NCI-H1694 (cell line): ENCODE measurements around the gene AGRN.
"Not testable (repeated sequence)": the region's sequence is repeated elsewhere in the genome, so short reads cannot be mapped to it uniquely, and the experiment has no call there.

Experiments
- DNase-seq: peaks from one replicate; lab custom pipeline; 2025; lab: John Stamatoyannopoulos, UW

The AGRN gene

DNA sequence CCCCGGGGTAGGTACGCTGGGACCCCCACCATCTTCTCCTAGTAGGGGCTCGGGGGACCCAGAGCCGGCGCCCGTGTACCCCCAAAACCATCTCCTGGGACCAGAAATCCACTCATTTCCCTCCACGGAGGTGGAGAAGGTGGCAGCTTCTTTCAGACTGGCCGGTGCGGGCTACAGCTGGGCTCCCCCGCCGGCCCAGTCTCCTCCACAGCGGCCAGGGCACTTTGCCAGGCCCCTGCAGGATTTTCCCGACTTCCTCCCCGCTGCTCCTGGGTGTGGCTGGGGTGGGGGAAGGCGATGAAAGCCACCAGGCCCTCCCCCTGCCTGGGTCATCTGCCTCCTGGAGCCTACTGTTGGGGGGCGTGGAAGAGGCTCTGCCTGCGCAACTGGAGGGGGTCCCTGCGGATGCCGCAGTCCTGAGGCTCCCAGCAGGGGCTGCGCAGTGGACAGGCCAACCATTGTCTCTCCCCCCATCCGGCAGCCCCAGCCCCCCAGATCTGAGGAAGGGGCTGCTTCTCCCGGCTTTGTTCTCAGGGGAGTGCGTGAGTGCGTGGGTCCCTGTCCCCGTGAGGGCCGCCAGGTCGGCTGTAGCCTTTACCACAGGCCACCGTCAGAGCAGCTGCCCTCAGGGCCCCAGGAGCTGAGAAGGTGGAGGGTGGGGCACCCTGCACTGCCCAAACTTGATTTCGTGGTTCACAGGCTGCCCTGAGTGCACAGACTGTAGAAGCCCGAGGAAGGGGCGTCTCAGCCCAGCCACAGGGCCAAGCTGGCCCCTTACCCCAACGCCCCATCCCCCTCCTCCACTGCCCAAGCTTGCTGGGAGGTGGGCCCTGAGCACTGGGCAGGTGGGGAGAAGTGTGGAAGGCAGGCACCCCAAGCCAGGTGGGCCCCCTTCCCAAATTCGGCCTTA is 1.3 kb downstream of the AGRN start:
- DNase-seq: no peak

DNA sequence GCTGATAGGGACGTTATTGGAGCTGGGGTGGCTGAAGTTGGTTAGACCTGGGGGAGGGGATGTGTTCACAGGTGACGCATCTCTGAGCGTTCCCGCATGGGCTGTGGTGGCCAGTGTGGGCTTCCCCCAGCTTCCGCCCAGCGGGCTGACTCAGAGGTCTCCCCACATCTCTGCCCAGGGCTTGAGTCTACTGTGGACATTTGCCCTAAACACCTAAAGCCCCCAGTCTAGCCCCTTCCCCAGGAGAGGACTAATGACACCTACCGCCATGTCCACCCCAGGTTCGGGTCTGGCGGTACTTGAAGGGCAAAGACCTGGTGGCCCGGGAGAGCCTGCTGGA is 2.0 kb downstream of the AGRN start:
- no peak for DNase-seq

DNA sequence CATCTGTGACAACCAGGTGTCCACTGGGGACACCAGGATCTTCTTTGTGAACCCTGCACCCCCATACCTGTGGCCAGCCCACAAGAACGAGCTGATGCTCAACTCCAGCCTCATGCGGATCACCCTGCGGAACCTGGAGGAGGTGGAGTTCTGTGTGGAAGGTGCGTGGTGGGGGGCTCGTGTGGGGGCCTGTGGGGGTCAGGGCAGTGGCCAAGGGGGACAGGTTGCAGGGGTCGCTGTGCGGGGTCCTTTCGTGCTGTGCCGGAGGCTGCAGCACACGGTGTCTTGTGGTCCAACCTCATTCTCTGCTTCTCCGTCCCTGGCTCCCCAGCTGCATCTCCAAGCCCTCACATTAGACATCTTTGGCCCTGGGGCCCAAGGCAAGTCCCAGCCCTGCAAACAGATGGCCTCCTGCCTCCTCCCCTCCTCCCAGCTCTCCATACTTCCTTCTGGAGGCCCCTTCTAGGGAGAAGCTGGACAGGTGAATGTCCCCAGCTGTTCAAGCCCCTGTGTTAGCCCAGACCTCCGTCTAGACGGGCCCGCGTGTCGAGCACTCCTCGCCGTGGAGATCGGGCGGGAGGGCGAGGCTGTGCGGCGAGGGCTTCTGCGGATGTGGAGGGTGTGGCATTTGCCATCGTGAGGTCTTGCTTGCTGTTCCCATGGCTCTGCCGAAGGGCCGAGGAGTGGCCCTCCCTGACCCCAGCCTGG is 2.5 kb downstream of the AGRN start:
- DNase-seq: no peak

DNA sequence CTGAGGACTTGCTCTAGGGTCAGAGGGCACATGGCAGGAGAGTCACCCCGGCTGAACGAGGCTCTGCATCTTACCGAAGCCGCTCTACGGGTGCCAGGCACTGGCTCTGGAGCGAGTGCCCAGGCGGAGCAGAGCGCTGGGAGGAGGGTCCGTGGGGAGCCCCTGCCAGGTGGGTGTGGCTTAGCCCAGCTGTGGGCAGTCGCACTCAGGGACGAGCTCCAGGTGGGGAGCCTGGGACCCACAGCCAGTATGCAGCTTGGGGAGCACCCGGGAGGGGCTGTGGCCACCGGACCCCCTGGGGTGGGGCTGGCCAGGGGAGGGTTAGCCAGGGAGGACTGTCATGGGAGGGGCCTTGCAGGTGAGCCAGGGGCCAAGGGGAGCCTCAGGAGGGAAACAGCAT is 3.8 kb downstream of the AGRN start:
- DNase-seq: no peak

DNA sequence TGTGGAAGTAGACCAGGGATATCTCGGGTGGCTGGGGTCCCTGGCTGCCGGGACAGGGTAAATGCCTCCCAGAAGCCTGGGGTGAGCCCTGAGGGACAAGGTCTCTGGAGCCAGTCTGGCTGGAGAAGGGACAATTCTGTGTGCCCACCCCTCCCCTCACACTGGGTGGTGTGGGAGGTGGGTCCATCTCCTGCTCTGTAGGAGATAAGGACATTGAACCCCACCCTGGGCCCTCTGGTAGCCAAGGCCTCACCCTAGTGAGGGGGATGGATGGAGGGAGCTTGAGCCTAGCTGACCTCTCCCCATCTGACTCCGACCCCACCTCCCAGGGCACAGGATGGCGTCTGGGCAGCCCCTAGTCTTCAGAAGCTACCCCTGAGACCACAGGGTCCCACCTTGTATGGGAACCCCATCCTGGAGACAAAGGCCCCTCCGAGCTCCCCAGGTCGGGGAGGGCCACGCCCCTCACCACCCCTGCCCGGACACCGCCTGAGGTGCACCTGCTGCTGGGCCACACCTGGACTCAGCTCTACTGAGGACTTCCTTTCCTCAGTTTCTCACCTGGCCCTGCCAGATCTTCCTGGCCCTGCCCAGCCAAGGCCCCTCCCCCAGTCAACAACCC is 4.3 kb downstream of the AGRN start:
- no peak for DNase-seq

DNA sequence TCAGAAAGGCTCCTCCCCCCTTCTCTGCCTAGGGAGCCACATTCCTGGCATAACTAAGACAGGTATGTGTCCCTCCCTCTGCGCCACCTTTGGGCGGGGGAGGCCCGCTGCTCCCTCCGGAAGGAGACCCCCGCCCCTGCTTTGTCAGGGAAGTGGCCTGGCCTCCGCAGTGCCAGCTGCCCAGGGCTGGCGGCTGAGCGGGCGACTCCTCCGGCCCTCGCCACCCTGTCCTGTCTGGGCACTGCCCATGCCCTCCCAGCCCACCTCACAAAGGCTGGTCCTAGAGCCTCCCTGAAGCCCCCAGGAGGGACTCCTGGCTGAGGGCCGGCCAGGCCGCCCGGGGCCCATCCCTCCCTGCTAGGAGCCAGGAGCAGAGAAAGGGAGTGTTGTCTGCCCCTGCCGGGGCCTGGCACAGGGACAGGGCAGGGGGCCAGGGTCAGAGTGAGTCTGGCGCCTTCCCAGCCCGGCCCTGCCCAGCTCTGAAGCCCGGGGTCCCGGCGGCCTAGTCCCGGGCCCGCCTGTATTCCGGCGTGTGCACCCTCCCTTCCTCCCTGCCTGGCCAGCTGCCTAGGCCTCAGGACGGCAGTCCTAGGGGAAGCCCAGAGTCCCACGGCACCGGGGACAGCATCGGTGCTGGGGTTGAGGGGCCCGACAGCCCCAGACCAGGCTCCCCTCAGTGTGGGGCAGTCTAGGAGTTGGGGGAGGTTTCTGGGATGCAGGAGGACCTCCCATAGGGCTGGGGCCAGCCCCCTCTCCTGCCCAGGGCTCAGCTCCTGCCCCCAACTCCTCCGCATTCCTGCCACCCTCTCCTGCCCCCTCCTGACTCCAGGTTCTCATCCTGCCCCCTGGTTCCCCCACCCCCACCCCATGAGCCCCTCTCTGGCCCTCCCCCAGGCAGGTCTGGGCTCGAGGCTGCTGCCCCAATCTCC is 5.1 kb downstream of the AGRN start:
- no peak for DNase-seq

DNA sequence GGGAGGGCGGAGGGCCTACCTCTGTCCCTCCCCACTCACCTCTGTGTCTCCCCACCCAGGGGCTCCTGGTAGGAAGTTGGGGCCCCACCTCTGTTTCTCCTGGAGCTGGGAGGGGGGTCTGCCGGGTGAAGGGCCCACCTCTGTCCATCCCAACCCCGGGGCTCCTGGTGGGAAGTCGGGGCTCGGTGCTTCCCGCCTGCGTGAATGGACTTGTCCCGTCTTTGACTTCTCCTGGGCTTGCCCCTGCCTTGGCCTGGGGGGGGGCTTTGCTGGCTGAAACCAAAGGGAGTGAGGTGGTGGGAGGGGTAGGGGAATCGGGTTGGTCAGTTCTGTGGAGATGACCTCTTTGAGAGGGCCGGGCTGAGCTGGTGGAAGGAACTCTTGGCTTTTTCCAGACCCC is 5.8 kb downstream of the AGRN start:
- no peak for DNase-seq

DNA sequence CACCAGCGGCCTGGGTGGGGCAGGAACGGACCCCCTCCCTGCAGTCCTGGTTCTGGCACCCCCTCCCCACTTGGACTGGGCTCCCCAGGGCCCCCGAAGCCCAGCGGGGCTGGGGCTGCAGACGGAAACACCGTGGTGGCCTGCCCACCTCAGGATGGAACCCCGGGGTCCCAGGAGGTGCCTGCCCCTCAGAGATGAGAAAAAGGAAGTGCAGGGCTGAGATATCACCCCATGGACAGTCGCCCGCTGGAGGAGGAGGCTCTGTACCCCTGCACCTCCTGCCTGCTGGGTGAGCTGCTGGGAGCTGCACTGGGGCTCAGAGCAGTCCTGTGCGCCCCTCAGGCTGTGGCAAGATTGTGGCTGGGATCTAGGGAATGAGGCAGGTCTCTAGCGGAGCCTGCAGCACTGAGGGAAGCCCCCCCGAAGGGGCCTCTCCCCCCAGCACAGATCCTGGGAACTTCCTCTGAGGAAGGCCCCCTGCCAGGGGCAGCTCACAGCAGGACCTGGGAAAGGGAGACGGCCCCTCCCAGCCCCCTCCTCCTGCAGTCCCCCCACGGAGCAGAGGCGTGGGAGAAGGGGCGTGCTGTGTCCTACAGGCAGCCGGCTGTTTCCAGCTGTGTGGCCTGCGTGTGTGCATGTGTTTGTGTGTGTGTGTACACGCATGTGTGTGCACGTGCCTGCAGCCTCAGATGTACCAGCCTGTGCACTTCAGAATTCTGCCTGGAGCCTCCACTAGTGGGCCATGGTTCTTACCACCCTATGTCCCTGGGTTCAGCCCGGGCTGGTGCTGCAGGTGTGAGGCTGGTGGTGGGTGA is 6.9 kb downstream of the AGRN start:
- DNase-seq: no peak

DNA sequence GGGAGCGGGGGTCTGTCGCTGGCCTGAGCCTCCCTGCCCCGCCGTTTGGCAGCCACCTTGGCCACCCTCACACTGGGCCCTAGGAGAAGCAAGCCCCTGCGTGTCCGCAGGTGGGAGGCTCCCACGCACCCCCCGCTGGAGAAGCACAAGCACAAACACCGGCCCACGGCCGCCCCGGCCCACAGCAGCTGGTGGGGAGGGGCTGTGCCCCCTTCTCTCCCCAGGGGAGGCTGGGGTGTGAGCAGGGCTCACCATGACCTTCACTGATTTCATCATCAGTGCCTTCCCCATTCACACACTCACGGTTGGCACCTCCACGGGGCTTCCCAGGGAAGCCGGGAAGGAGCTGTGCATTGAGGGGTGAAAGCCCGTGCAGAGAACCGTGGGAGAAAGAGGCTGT is 7.9 kb downstream of the AGRN start:
- DNase-seq: no peak

DNA sequence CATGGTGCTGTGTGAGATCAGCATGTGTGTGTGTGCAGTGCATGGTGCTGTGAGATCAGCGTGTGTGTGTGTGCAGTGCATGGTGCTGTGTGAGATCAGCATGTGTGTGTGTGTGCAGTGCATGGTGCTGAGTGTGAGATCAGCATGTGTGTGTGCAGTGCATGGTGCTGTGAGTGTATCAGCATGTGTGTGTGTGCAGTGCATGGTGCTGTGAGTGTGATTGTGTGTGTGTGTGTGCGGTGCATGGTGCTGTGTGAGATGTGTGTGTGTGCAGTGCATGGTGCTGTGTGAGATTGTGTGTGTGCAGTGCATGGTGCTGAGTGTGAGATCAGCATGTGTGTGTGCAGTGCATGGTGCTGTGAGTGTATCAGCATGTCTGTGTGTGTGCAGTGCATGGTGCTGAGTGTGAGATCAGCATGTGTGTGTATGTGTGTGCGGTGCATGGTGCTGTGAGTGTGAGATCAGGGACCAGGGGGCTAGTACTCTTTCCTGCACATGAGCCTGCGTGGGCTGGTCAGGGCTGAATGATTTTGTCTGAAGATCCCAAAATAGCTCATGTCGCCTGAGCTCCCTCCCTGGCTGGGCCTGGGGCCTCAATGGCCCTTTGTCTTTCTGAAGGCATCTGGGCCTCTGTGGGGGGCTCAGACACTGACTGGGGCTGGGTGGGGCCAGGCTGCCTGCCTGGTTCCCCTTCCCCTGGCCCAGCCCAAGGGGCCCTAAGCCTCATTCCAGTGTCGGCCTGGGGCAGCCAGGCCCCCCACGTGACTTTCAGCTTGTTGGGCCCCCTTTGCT is 11.1 kb downstream of the AGRN start:
- DNase-seq: not testable (repeated sequence)

DNA sequence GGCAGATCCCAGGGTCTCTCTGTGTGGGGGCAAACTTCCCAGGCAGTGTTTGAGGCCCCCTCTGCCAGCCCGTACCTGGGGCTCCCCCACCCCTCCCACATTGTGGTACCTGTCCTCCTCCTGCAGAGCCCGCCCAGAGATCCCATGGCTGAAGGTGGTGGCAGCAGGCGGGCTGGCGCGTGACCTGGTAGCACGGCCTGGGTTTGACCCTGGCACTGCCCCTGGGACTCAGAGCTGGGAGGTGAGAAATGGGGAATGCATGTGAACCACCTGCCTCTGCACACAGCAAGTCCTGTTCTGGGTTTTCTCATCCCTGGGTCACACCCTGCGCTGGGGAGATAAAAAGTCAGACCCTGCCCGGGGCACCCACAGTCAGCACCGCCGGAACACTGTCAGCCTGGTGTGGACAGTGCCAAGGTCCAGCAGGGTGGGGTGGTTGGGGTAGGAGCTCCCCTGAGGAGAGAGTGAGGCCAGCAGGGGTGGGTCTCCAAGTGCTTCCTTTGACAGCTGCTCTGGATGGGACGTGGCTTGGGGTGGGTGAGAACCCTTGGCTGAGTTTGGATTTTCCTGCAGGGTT is 11.8 kb downstream of the AGRN start:
- DNase-seq: no peak

DNA sequence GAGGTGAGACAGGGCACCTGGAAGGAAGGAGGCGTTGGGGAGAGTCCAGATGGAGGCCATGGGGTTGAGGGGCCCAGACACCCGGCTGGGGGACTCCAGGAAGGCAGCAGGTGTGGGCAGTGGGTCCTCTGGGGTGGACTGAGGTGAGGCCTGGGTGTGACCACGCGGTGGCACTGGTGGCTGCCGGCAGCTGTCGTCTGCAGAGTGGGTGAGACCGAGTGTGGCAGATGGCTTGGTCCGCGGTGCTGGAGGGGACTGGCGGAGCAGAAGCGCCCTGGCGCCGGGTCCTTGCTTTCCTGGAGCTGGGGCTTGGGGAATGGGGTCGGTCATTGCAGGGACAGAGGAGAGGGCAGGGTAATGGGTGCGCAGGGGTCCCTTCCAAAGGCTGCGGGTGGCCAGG is 12.5 kb downstream of the AGRN start:
- peak; percentile 21 for DNase-seq

DNA sequence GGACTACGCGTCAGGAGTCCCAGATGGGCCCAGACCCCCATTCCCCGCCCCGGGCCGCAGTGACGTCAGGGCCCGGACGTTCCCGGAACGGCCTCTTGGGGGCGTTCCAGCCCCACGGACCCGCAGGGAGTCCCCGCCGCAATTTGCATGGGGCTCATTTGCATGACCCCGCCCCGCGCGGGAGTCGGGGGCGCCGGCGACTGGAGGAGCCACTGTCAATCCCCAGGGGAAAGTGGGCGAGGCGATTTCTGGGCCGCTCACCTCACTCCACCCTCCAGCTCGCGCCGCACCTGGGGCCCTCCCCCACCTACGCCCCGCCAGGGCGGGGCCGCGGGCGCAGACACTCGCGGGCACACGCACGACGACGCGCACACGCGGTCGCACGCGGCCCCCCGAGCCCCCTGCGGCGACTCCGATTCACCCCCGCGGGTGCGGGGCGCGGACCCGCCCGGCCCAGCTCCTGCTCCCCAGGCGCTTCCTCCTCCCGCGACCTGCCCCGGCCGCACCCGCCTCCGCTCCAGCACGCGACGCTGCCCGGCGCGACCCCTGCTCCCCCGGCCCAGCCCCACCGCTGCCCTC is 13.2 kb downstream of the AGRN start:
- peak; percentile 89 for DNase-seq

DNA sequence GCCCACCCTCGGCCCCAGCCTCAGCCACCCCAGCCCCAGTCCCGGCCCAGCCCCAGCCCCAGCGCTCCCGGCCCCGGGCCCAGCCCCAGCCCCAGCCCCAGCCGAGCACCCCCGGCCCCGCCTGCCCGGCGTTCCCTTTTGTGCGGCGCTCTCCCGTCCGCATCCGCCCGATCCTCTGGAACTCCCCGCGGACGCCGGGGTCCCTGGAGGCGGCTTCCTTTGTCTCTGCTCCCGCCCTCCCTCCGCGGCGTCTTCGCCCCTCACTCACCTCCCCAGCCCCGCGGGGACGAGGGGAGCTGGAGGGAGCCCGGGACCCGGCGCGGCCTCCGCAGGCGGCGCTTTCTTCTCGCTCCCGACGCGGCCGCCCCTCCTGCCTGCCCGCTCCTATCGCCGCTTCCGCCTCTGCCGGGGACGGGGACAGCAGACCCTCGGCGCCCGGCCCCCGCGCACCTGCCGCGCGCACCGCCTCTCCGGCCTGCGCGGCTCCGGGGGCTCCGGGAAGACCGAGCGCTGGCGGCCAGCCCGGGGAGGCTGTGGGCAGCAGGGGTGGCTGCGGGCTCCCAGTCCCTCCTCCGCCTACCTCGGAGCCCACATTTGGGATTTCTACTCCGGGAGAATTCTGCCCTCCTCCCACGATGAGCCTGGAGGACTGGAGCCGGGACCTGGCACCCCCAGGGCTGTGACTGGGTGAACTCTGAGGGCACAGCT is 14.0 kb downstream of the AGRN start:
- DNase-seq: no peak

DNA sequence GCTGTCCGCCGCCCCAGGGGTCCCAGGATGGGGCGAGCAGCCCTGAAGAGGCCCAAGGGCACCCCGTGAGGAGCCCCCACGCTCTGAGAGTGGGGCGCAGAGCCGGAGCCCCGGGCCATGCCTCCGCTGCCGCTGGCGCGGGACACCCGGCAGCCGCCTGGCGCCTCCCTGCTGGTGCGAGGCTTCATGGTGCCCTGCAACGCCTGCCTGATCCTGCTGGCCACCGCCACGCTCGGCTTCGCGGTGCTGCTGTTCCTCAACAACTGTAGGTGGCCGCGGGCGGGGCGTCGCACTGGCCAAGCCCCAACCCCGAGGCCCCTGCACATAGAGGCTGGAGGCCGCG is 14.5 kb downstream of the AGRN start:
- no peak for DNase-seq

DNA sequence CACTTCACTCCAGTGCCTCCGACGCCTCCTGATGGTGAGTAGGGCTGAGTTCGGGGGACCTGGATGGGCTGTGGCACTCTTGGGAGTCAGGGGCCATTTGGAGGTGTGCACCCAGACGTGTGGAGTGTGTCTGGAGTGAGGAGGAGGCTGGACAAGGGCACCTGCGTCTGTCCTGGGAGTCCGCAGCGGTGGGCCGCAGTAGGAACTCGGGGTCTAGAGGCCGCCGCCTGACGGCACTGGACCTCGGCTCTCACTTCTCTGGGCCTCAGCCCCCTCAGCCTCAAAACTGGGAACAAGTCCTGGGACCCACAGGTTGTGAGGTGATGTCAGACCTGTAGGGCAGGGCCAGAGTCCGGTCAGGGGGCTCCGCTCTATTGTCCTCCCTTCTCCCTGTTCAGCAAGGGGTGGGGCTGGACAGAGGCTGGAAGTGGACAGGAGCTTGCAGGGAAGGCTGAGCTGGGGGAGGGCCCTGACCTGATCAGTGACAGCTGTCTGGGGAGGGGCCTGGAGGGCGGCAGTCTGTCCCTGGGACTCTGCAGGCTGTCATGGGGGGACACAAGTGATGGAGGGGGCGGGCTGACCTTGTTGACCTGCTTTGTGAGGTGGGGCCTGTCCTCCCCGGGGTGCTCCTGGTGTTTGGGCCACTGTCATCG is 15.5 kb downstream of the AGRN start:
- no peak for DNase-seq

DNA sequence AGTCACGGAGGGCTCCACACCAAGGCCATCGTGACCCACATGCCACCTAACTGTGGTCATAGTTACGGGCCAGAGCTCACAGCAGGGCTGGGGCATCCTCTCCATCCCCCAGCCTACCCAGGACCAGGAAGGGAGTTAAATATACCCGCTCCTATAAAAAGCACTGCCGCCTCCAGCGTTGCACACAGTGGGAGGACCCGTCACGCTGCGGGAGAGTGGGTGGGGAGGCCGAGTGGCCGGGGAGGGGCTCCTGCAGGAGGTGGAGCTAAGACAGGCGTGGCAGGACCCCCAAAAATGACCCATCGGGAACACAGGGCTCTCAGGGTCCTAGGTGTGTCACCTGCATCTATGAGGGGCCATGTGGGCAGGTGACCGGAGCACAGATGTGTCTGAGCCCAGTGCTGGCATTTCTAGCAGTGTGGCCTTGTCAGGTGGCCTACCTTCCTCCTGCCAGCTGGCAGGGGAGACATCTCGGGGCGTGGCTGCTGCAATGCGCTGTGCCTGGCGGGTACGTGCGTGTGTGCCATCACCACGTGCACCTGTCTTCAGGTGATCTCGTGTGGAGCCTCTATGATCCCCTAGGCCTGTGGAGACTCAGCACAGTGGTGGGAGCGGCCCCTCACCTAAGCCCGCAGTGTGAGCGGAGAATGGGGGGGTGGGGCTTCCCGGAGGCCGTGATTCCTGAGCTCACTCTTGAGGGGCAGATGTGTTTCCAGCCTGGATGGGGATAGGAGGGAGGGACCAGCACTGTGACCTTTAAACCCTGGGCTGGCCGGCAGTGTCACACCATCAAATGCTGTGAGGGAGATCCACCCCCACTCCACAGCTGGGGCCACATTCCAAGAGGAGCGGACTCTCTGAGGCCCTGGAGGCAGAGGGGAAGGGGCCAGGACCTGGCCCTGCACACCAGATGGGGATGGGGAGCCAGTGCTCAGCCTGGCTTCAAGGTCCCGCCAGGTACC is 17.7 kb downstream of the AGRN start:
- DNase-seq: no peak
